Measurements from ENCODE around the gene CMAS. TPM values are rescaled to one million over a fixed set of nuclear protein-coding genes. Genes with fewer than 3 reads are reported as not detected.
A peak's percentile ranks its signal among the peaks of the same experiment; 100 is the strongest.

The CMAS gene
- total and polyA plus RNA-seq, 4 experiments from 2014 or later: 20.1 to 54.0 (median 32.7) TPM

GRCh38 chr12:22103418-22103817 lies 57.4 kb downstream of the CMAS start:
- Mint-ChIP-seq H3K36me3 (no peaks in the 10 kb centered on the region), H3K9me3 (no peaks in the 10 kb centered on the region), H3K4me3 (peak overlapping the region in 1 of 8 donors; percentile 21), H3K27me3 (no peaks in the 10 kb centered on the region), H3K27ac (no peak overlapping the region), H3K4me1 (peaks cover 10 to 20% (median 15%) of the 10 kb centered on the region in 4 donors)
- H3K9me3 ChIP-seq (ENCODE audit: control insufficient read depth in 1 of 2, low read length in 2 of 2): no peaks in the 10 kb centered on the region
- no peaks in the 10 kb centered on the region for H3K27me3 ChIP-seq (ENCODE audit: insufficient read depth, low read length)
- DNase-seq: no peak
- H3K4me3 ChIP-seq (ENCODE audit: low read length in 2 of 2): no peak overlapping the region
- CTCF ChIA-PET (ENCODE audit: partially characterized antibody): interaction anchor here (0.8 to 5.3 kb wide), 4 partner anchors 21 to 356 kb away, joined by 3 to 38 read pairs (median 28); no protein-coding TSS in a partner anchor
- no peaks in the 10 kb centered on the region for H3K36me3 ChIP-seq (ENCODE audit: insufficient read depth, low read length)
- intact Hi-C loops (cut with micrococcal nuclease): no loop called here
- POLR2A ChIA-PET (ENCODE audit: partially characterized antibody): no interaction called here
- H3K27ac ChIP-seq (ENCODE audit: low read depth, low read length): no peak overlapping the region
- H3K4me1 ChIP-seq (ENCODE audit: insufficient read depth, low read length): peaks cover 14% of the 10 kb centered on the region

GRCh38 chr12:22105542-22105941 lies 59.5 kb downstream of the CMAS start:
- POLR2A ChIA-PET (ENCODE audit: partially characterized antibody): no interaction called here
- intact Hi-C loops (cut with micrococcal nuclease): loop anchor here (1.0 kb wide), 1 partner anchor 257 kb away; no protein-coding TSS in a partner anchor
- no peak overlapping the region for H3K27ac ChIP-seq (ENCODE audit: low read depth, low read length)
- Mint-ChIP-seq H3K27me3 (no peaks in the 10 kb centered on the region), H3K4me3 (no peak overlapping the region), H3K36me3 (no peaks in the 10 kb centered on the region), H3K27ac (no peak overlapping the region), H3K4me1 (peaks cover 23 to 40% (median 33%) of the 10 kb centered on the region in 4 donors), H3K9me3 (peaks cover 0 to 2% (median 0%) of the 10 kb centered on the region in 8 donors)
- no peaks in the 10 kb centered on the region for H3K27me3 ChIP-seq (ENCODE audit: insufficient read depth, low read length)
- DNase-seq: no peak
- CTCF ChIA-PET (ENCODE audit: partially characterized antibody): interaction anchor here (1.6 kb wide), 1 partner anchor 338 kb away, joined by 3 read pairs; no protein-coding TSS in a partner anchor
- H3K36me3 ChIP-seq (ENCODE audit: insufficient read depth, low read length): no peaks in the 10 kb centered on the region
- no peaks in the 10 kb centered on the region for H3K9me3 ChIP-seq (ENCODE audit: control insufficient read depth in 1 of 2, low read length in 2 of 2)
- peaks cover 25% of the 10 kb centered on the region for H3K4me1 ChIP-seq (ENCODE audit: insufficient read depth, low read length)
- H3K4me3 ChIP-seq (ENCODE audit: low read length in 2 of 2): no peak overlapping the region

- Histone ChIP-seq H3K27me3 (ENCODE audit: insufficient read depth, low read length) (no peaks in the 10 kb centered on the region), H3K9me3 (ENCODE audit: control insufficient read depth in 1 of 2, low read length in 2 of 2) (no peaks in the 10 kb centered on the region), H3K4me3 (ENCODE audit: low read length in 2 of 2) (no peak overlapping the region), H3K36me3 (ENCODE audit: insufficient read depth, low read length) (no peaks in the 10 kb centered on the region), H3K4me1 (ENCODE audit: insufficient read depth, low read length) (peaks cover 12% of the 10 kb centered on the region), H3K27ac (ENCODE audit: low read depth, low read length) (no peak overlapping the region)
- Mint-ChIP-seq H3K27me3 (no peaks in the 10 kb centered on the region), H3K9me3 (peaks cover 0 to 2% (median 0%) of the 10 kb centered on the region in 8 donors), H3K27ac (peak overlapping the region; percentile 7 to 90 (median 54)), H3K4me3 (peak overlapping the region in 6 of 8 donors; percentile 4 to 47 (median 14)), H3K4me1 (peaks cover 17 to 26% (median 21%) of the 10 kb centered on the region in 4 donors), H3K36me3 (no peaks in the 10 kb centered on the region)
- POLR2A ChIA-PET (ENCODE audit: partially characterized antibody): interaction anchor here (1.0 to 1.2 kb wide), 2 partner anchors 54 to 333 kb away, joined by 3 to 4 read pairs; no protein-coding TSS in a partner anchor
- CTCF ChIA-PET (ENCODE audit: partially characterized antibody): no interaction called here
- intact Hi-C loops (cut with micrococcal nuclease): no loop called here
- peak in 2 of 5 donors; percentile 7 to 12 for DNase-seq
Observed at GRCh38 chr12:22110176-22110575, 64.2 kb downstream of the CMAS start.

Other genes with a start within 250 kb of the CMAS start
- not detected for gene ABCC9, start 104.8 kb upstream of the CMAS start, total RNA-seq
- not detected for gene ABCC9, start 104.8 kb upstream of the CMAS start, polyA plus RNA-seq